NT2/D1 (cell line): ENCODE results near the gene PAK2.
A peak's percentile ranks its signal among the peaks of the same experiment; 100 is the strongest.

Experiments used
- SUZ12 ChIP-seq: IDR thresholded peaks from 2 replicates; pipeline ENCODE4 v1.6.1; 2011; ENCODE audit not compliant: insufficient read length, insufficient read depth; ENCODE audit errors: extremely low read depth
- YY1 ChIP-seq: IDR thresholded peaks from 2 replicates; pipeline ENCODE4 v1.6.1; 2011; ENCODE audit not compliant: insufficient read length, insufficient read depth
- ZNF274 ChIP-seq: IDR thresholded peaks from 2 replicates; pipeline ENCODE4 v1.6.1; 2011; ENCODE audit warnings: mild to moderate bottlenecking, low read depth, low read length

DNA sequence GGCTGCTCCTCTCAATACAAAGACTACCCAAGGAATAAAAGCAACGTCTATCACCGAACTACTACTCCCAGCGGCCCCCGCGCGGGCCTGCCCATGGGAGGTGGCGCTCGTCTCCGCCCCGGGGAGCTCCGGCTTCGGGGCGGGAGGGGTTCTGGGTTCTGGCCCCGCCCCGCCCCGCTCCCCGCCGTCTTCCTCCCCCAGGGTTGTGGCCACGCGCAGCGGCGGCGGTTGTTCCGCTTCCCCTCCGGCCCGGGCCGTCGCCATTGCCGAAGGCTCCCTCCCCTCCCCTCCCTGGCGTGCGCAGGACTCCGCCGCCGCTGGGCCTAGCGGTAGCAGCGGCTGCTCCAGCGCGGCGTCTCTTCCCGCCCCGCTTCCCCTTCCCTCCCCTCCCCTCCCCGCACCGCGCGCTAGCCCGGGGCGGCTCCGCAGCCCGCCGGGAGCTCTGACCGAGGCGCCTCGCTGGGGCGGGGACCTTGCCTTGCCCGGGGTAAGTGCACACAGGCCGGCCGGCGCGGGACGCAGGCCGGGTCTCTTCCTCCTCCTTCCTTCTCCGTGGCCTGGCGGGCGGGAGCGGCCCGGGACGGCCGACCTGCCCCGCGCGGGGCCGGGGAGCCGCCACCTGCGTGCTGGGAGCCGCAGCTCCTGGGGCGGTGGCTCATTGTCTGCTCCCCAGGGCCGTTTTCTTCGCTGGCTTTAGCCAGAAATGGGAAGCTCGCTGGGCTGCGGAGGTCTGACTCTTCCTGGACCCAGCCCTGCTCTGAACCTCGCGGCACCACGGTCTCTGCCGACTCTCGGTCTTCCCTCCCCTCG, at the start of gene PAK2:
- no peak for TF ChIP-seq SUZ12
- TF ChIP-seq YY1 = peak; percentile 47
- TF ChIP-seq ZNF274 = no peak
